HCT116 (cell line): ENCODE data around the gene ARHGEF25. TPM values are rescaled to one million over a fixed set of nuclear protein-coding genes. Genes with fewer than 3 reads are reported as not detected.

Source experiments
- ATAC-seq: fragments of 200-7000 bp; cut with Tn5 transposase; 2 replicates; pipeline ENCODE4 v1.9.1; 2020; ENCODE audit warnings: mild to moderate bottlenecking, moderate library complexity
- BruUV-seq: library from RNA; stranded (reverse); fragments of 400-500 nt; replicated peaks from 2 replicates; lab custom pipeline; 2021; lab: Mats Ljungman, UMichigan
- CTCF ChIA-PET: fragments of 300-600 bp; sonication (Branson Sonifier 250); formaldehyde crosslinking; loops from one replicate; lab custom pipeline; 2021; ENCODE audit warnings: antibody characterized with exemption; lab: Charles Lee
- POLR2A ChIA-PET: fragments of 300-600, 350-600 bp; sonication (Branson Sonifier 250); formaldehyde crosslinking; loops from one replicate; lab custom pipeline; 2021; ENCODE audit warnings: antibody characterized with exemption; lab: Charles Lee
- RAD21 ChIA-PET, 2 experiments: fragments of 300-600 bp; sonication (Branson Sonifier 250); formaldehyde crosslinking; loops; one replicate each; lab custom pipeline; 2023; ENCODE audit warnings: low total read pairs in 2 of 2; ENCODE audit not compliant: uncharacterized antibody in 2 of 2, unreplicated experiment in 2 of 2, low non-redundant PET in 1 of 2; lab: Charles Lee
- DNase-seq: peaks from one replicate; pipeline ENCODE4 v3.0.0-alpha.2; 2010; ENCODE audit warnings: low read depth, low spot score
- H2AFZ ChIP-seq: fragments of 200-600 bp; shearing (Covaris generic), sonication (generic); 2 replicates; pipeline ENCODE4 v1.6.1; 2017; ENCODE audit warnings: low read depth, mixed run types, mixed read lengths, antibody characterized with exemption, low read length; ENCODE audit not compliant: poor library complexity, severe bottlenecking
- H3K27ac ChIP-seq: 2 replicates; pipeline ENCODE4 v1.5.1; 2012; ENCODE audit warnings: low read depth, low read length
- H3K27me3 ChIP-seq: fragments of 200-600 bp; sonication (generic); 2 replicates; pipeline ENCODE4 v1.6.1; 2016; ENCODE audit warnings: mixed run types, low read length, mixed read lengths; ENCODE audit not compliant: insufficient read depth
- H3K36me3 ChIP-seq, 2 experiments: fragments of 200-500 bp in 1 of 2; fragments of 200-600 bp in 1 of 2; sonication (Bioruptor generic) in 1 of 2; sonication (generic) in 1 of 2; 2 replicates each; pipeline versions ENCODE4 v1.5.1 to v1.6.1; 2014 to 2016; ENCODE audit warnings: low read length in 2 of 2, inconsistent platforms in 1 of 2, mixed read lengths in 1 of 2, mixed run types in 1 of 2; ENCODE audit not compliant: insufficient read depth in 2 of 2, control insufficient read depth in 1 of 2
- H3K4me1 ChIP-seq, 2 experiments: fragments of 200-600 bp in 1 of 2; sonication (generic) in 1 of 2; 2 replicates each; pipeline versions ENCODE4 v1.5.1 to v1.6.1; 2012 to 2017; ENCODE audit warnings: low read length in 2 of 2, inconsistent platforms in 1 of 2, mild to moderate bottlenecking in 1 of 2, mixed read lengths in 1 of 2, mixed run types in 1 of 2, moderate library complexity in 1 of 2; ENCODE audit not compliant: insufficient read depth in 2 of 2, control insufficient read depth in 1 of 2
- H3K4me2 ChIP-seq: fragments of 200-600 bp; sonication (generic); 2 replicates; pipeline ENCODE4 v1.6.1; 2017; ENCODE audit warnings: mixed run types, low read length, mixed read lengths
- H3K4me3 ChIP-seq, 2 experiments: fragments of 200-600 bp in 1 of 2; sonication (generic) in 1 of 2; replicated peaks in 1 of 2; 2 replicates each; pipeline ENCODE4 v1.5.1; 2011 to 2016; ENCODE audit warnings: low read length in 2 of 2, control low read depth in 1 of 2, low read depth in 1 of 2, mild to moderate bottlenecking in 1 of 2, mixed read lengths in 1 of 2, mixed run types in 1 of 2
- H3K79me2 ChIP-seq: fragments of 200-600 bp; sonication (generic); 2 replicates; pipeline ENCODE4 v1.6.1; 2017; ENCODE audit warnings: mild to moderate bottlenecking, mixed run types, low read length, moderate library complexity, mixed read lengths; ENCODE audit not compliant: insufficient read depth
- H3K9ac ChIP-seq: fragments of 200-600 bp; sonication (generic); 2 replicates; pipeline ENCODE4 v1.6.1; 2016; ENCODE audit warnings: low read length, mixed read lengths
- H3K9me2 ChIP-seq: fragments of 200-600 bp; sonication (generic), shearing (Covaris generic); 2 replicates; pipeline ENCODE4 v1.6.1; 2017; ENCODE audit warnings: mixed run types, mild to moderate bottlenecking, moderate library complexity; ENCODE audit not compliant: insufficient read depth
- H3K9me3 ChIP-seq, 2 experiments: fragments of 200-500 bp in 1 of 2; fragments of 200-600 bp in 1 of 2; sonication (Bioruptor generic) in 1 of 2; sonication (generic) in 1 of 2; 2 replicates each; pipeline ENCODE4 v1.6.1; 2014 to 2017; ENCODE audit warnings: low read length in 2 of 2, mixed read lengths in 2 of 2, inconsistent platforms in 1 of 2, low read depth in 1 of 2, mild to moderate bottlenecking in 1 of 2, mixed run types in 1 of 2, moderate library complexity in 1 of 2; ENCODE audit not compliant: control insufficient read depth in 1 of 2, insufficient read depth in 1 of 2
- H4K20me1 ChIP-seq: fragments of 200-600 bp; sonication (generic), shearing (Covaris generic); 2 replicates; pipeline ENCODE4 v1.6.1; 2017; ENCODE audit warnings: mixed run types, mild to moderate bottlenecking, moderate library complexity; ENCODE audit not compliant: insufficient read depth
- CBX3 ChIP-seq: IDR thresholded peaks from 2 replicates; pipeline ENCODE4 v1.6.1; 2012; ENCODE audit warnings: low read depth
- EZH2 ChIP-seq: fragments of 200-600 bp; sonication (generic); IDR thresholded peaks from 2 replicates; pipeline ENCODE4 v1.6.1; 2017; ENCODE audit warnings: antibody characterized with exemption, mixed run types
- FOSL1 ChIP-seq: IDR thresholded peaks from 2 replicates; pipeline ENCODE4 v1.6.1; 2012; ENCODE audit warnings: low read depth
- JUND ChIP-seq: IDR thresholded peaks from 2 replicates; pipeline ENCODE4 v1.6.1; 2012
- SP1 ChIP-seq: IDR thresholded peaks from 2 replicates; pipeline ENCODE4 v1.6.1; 2012; ENCODE audit warnings: low read depth
- intact Hi-C: fragments of 100-400 bp; cut with micrococcal nuclease; formaldehyde crosslinking; loops from 2 replicates; pipeline ENCODE4 v1.10.0; 2022
- total RNA-seq: library from RNA; stranded (reverse); gene quantifications from one replicate; pipeline ENCODE4 v1.2.1, GENCODE V29; 2021; ENCODE audit not compliant: unreplicated experiment

Gene ARHGEF25
- total RNA-seq, 1 experiment from 2014 or later, result 3.6 TPM

DNA sequence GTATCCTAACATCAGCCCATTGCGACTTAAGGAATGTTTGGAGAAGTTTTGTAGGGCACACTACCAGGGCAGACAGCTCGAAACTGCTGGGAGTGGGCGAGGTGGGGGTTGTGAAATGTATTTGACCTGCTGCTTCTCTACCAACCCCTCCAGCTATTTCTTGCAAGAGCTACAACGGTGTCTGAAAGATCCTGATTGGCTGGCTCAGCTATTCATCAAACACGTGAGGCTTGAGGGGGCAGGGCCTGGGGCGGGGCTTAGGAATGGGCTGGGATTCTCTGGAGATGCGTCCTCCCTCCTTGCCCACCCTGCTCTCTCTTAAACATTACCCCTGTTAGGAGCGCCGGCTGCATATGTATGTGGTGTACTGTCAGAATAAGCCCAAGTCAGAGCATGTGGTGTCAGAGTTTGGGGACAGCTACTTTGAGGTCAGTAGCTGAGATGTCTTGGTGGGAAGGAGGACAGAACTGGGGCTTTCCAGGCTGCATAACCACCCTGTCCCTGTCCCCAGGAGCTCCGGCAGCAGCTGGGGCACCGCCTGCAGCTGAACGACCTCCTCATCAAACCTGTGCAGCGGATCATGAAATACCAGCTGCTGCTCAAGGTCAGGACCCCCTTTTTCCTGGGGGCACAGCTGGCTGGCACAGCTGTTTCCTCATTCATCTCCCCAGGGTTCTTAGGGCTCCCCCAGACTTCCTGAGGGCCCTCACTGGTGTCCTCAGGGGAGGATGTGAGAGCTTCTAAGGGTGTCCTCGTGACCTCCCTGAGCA is 3.1 kb downstream of the ARHGEF25 start:
- Histone ChIP-seq H3K4me2 (0 out of 2 replicates have a peak overlapping the region, but pooled peaks have one; percentile 7), H3K36me3 (no peaks in the 10 kb centered on the region), H3K79me2 (no peaks in the 10 kb centered on the region)
- TF ChIP-seq CBX3, result no peak
- TF ChIP-seq EZH2, result no peak
- TF ChIP-seq, all 23 proteins: peak for 0
- no peaks in the 10 kb centered on the region for H3K27me3 ChIP-seq
- no peak overlapping the region for H3K27ac ChIP-seq
- DNase-seq (peak; percentile 21), ATAC-seq (peak; percentile 64)
- BruUV-seq, result no TSS peak
- no peaks in the 10 kb centered on the region for H4K20me1 ChIP-seq
- peaks cover 0 to 9% of the 10 kb centered on the region in 2 experiments; a peak in 1 of 4 replicates for H3K4me1 ChIP-seq
- H3K9me3 ChIP-seq, result no peaks in the 10 kb centered on the region
- H3K9me2 ChIP-seq, result no peaks in the 10 kb centered on the region
- no peak overlapping the region for H2AFZ ChIP-seq
- intact Hi-C loops, result no loop called here
- CTCF ChIA-PET, result interaction anchor here (1.7 kb wide), 1 partner anchor 31 kb away, joined by 4 read pairs; no protein-coding TSS in a partner anchor
- RAD21 ChIA-PET, result no interaction called here
- H3K4me3 ChIP-seq, result no peak overlapping the region
- no peak overlapping the region for H3K9ac ChIP-seq
- POLR2A ChIA-PET, result no interaction called here

DNA sequence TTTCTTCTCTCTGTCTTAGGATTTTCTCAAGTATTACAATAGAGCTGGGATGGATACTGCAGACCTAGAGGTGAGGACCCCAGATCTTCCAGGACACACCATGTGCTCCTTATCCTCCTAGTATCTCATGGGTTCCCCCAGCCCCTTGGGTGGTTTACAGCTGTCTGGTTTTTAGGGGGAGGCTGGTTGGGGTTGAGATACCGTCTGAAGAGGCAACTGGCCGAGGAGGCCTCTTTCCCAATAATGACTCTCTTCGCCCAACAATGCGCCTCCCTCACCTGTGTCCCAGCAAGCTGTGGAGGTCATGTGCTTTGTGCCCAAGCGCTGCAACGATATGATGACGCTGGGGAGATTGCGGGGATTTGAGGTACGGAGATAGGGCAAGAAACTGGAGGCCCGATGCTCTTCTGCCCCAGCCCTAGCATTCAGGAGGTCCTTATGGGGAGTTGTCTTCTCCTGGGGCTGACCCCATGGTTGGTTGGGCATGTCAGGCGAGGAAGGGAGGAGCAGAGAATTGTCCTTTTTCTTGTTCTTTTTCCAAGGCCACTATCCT is 3.8 kb downstream of the ARHGEF25 start:
- ChIA-PET CTCF (interaction anchor here (1.7 kb wide), 1 partner anchor 31 kb away, joined by 4 read pairs; no protein-coding TSS in a partner anchor), RAD21 (no interaction called here), POLR2A (no interaction called here)
- Histone ChIP-seq H2AFZ (no peak overlapping the region), H3K79me2 (no peaks in the 10 kb centered on the region), H3K4me2 (no peak overlapping the region), H3K36me3 (no peaks in the 10 kb centered on the region), H3K27me3 (no peaks in the 10 kb centered on the region), H3K27ac (no peak overlapping the region), H3K4me3 (no peak overlapping the region), H4K20me1 (no peaks in the 10 kb centered on the region), H3K9ac (no peak overlapping the region), H3K9me3 (no peaks in the 10 kb centered on the region), H3K4me1 (peaks cover 0 to 9% of the 10 kb centered on the region in 2 experiments; a peak in 1 of 4 replicates), H3K9me2 (no peaks in the 10 kb centered on the region)
- intact Hi-C loops, result no loop called here
- DNase-seq (no peak), ATAC-seq (no peak)
- no TSS peak for BruUV-seq
- TF ChIP-seq FOSL1 (no peak), SP1 (no peak), JUND (no peak)
